Nephron progenitor cell (in vitro differentiated cells): ENCODE results near the gene TNKS1BP1.

Experiments
- DNase-seq: peaks from one replicate; pipeline ENCODE4 v3.0.0; 2021
- H3K27ac Mint-ChIP-seq: 2 replicates; pipeline ENCODE4 v1.8.0; 2021; ENCODE audit warnings: mild to moderate bottlenecking, moderate library complexity, mixed read lengths
- H3K27me3 Mint-ChIP-seq: 2 replicates; pipeline ENCODE4 v1.8.0; 2021; ENCODE audit warnings: mild to moderate bottlenecking, low read depth, mixed read lengths; ENCODE audit not compliant: poor library complexity
- H3K36me3 Mint-ChIP-seq: 2 replicates; pipeline ENCODE4 v1.8.0; 2021; ENCODE audit warnings: low read depth, mixed read lengths
- H3K4me1 Mint-ChIP-seq: 2 replicates; pipeline ENCODE4 v1.8.0; 2021; ENCODE audit warnings: mixed read lengths
- H3K4me3 Mint-ChIP-seq: 2 replicates; pipeline ENCODE4 v1.8.0; 2021; ENCODE audit warnings: mild to moderate bottlenecking, moderate library complexity, mixed read lengths
- H3K9me3 Mint-ChIP-seq: 2 replicates; pipeline ENCODE4 v1.8.0; 2021; ENCODE audit warnings: mild to moderate bottlenecking, moderate library complexity, mixed read lengths
- CTCF ChIP-seq: fragments of 200-600 bp; sonication (generic); IDR thresholded peaks from 2 replicates; pipeline ENCODE4 v1.5.0; 2021; ENCODE audit warnings: antibody characterized with exemption

The TNKS1BP1 gene

GRCh38 chr11:57330029-57330428 lies 5.3 kb upstream of the TNKS1BP1 start:
- Mint-ChIP-seq H3K9me3 (no peaks in the 10 kb centered on the region), H3K27me3 (no peaks in the 10 kb centered on the region), H3K4me3 (no peak overlapping the region), H3K27ac (no peak overlapping the region), H3K4me1 (peaks cover 59% of the 10 kb centered on the region), H3K36me3 (peaks cover 83% of the 10 kb centered on the region)
- no peak for TF ChIP-seq CTCF
- no peak for DNase-seq

- H3K4me3 Mint-ChIP-seq = peak overlapping the region; percentile 44
- peaks cover 49% of the 10 kb centered on the region for H3K4me1 Mint-ChIP-seq
- H3K27me3 Mint-ChIP-seq = no peaks in the 10 kb centered on the region
- peaks cover 68% of the 10 kb centered on the region for H3K36me3 Mint-ChIP-seq
- TF ChIP-seq CTCF = no peak
- no peak for DNase-seq
- no peaks in the 10 kb centered on the region for H3K9me3 Mint-ChIP-seq
- peak overlapping the region; percentile 98 for H3K27ac Mint-ChIP-seq
These were observed 3.0 kb upstream of the TNKS1BP1 start for GRCh38 chr11:57327721-57328120.

- Mint-ChIP-seq H3K4me3 (peak overlapping the region; percentile 89), H3K36me3 (peaks cover 60% of the 10 kb centered on the region), H3K9me3 (no peaks in the 10 kb centered on the region), H3K27ac (peak overlapping the region; percentile 98), H3K27me3 (no peaks in the 10 kb centered on the region), H3K4me1 (peaks cover 69% of the 10 kb centered on the region)
- no peak for TF ChIP-seq CTCF
- DNase-seq = no peak
These were observed 940 bp upstream of the TNKS1BP1 start for GRCh38 chr11:57325735-57326048.

GRCh38 chr11:57324154-57324885 lies 432 bp downstream of the TNKS1BP1 start:
- peak; percentile 74 for DNase-seq
- H3K27me3 Mint-ChIP-seq = no peaks in the 10 kb centered on the region
- H3K27ac Mint-ChIP-seq = peak overlapping the region; percentile 97
- peak overlapping the region; percentile 98 for H3K4me3 Mint-ChIP-seq
- H3K9me3 Mint-ChIP-seq = no peaks in the 10 kb centered on the region
- TF ChIP-seq CTCF = no peak
- H3K36me3 Mint-ChIP-seq = peaks cover 55% of the 10 kb centered on the region
- H3K4me1 Mint-ChIP-seq = peaks cover 71% of the 10 kb centered on the region

GRCh38 chr11:57323855-57324153 lies 948 bp downstream of the TNKS1BP1 start:
- Mint-ChIP-seq H3K4me1 (peaks cover 69% of the 10 kb centered on the region), H3K27me3 (no peaks in the 10 kb centered on the region), H3K27ac (peak overlapping the region; percentile 97), H3K9me3 (no peaks in the 10 kb centered on the region), H3K4me3 (peak overlapping the region; percentile 98), H3K36me3 (peaks cover 55% of the 10 kb centered on the region)
- DNase-seq = no peak
- TF ChIP-seq CTCF = no peak

- TF ChIP-seq CTCF = no peak
- DNase-seq = no peak
- Mint-ChIP-seq H3K27me3 (no peaks in the 10 kb centered on the region), H3K36me3 (peaks cover 50% of the 10 kb centered on the region), H3K4me1 (peaks cover 65% of the 10 kb centered on the region), H3K27ac (peak overlapping the region; percentile 97), H3K4me3 (peak overlapping the region; percentile 98), H3K9me3 (no peaks in the 10 kb centered on the region)
These were observed 1.4 kb downstream of the TNKS1BP1 start for GRCh38 chr11:57323167-57323854.
